MM.1S (cell line): ENCODE measurements around the gene KCNT1.

Experiments used
- CTCF ChIP-seq: fragments of 300-600 bp; sonication (generic); IDR thresholded peaks from 2 replicates; pipeline ENCODE4 v1.5.1; 2016; ENCODE audit warnings: antibody characterized with exemption, low read length, mixed read lengths
- EZH2 ChIP-seq: fragments of 300-600 bp; sonication (generic); optimal IDR thresholded peaks from 2 replicates; pipeline ENCODE3; 2017; ENCODE audit warnings: low read depth, mild to moderate bottlenecking, antibody characterized with exemption, low read length, mixed read lengths
- EZH2phosphoT487 ChIP-seq: fragments of 300-600 bp; sonication (generic); IDR thresholded peaks from 2 replicates; pipeline ENCODE4 v1.6.1; 2018; ENCODE audit warnings: antibody characterized with exemption, low read length

DNA sequence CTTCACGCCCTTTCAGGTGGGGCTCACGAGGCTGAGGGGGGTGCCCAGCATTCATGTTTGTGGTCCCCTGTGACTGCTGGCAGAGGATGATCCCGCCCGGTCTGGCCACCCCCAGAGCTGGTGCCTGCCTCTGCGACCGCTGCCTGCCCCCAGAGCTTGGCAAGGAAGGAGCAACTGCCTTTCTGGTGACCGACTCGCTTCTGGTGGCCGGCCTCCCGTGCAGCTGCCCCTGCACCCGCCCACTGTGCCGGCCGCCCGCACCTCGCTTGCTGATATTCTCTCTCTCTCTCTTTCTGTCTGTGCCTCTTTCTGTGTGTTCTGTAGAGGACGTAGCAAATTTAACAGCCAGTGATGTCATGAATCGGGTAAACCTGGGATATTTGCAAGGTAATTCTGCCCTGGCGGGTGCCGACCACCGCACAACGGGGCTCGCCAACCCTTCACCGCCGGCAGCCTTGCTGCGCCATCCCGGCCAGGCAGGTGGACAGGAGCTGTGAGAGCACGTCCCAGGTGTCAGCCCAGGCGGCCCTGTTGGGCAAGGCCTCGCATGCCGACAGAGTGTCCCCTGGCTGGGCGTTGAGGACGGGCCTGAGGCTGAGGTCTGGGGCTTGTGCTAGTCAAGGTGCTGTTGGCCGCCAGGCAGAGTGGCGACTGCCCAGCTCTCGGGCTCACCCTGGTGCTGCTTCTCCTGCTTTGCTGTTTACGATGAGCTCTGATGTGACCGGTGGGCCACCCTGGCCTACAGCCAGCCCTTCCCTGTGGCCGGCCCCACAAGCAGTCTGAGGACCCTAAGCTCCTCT is 86.0 kb downstream of the KCNT1 start:
- TF ChIP-seq CTCF (no peak), EZH2phosphoT487 (no peak), EZH2 (no peak)
